Measurements from ENCODE around the gene NUDT14.

GRCh38 chr14:105208738-105209075, 27.6 kb upstream of the NUDT14 start:
- TF ChIP-seq CTCF (IDR thresholded peaks at IDR 0.05): no peak
- TF ChIP-seq POLR2A (IDR thresholded peaks at IDR 0.05): no peak

Data from prostate gland (tissue), 2 donors.